HepG2 (cell line): ENCODE measurements around the gene HK2. TPM values are rescaled to one million over a fixed set of nuclear protein-coding genes. Genes with fewer than 3 reads are reported as not detected.

ENCODE experiments used
- AGO1 ChIP-seq: fragments of 200-400 bp; formaldehyde crosslinking; IDR thresholded peaks from 2 replicates; pipeline ENCODE4 v1.6.1; 2017; ENCODE audit warnings: mild to moderate bottlenecking, low read depth, low read length, moderate library complexity; ENCODE audit not compliant: poor library complexity, severe bottlenecking
- EED ChIP-seq: sonication (generic); formaldehyde crosslinking; IDR thresholded peaks from 2 replicates; pipeline ENCODE4 v1.5.0; 2020; ENCODE audit warnings: mild to moderate bottlenecking, missing genetic modification reagents
- FOXM1 ChIP-seq: sonication (generic); formaldehyde crosslinking; IDR thresholded peaks from 2 replicates; pipeline ENCODE4 v1.5.0; 2020; ENCODE audit warnings: missing genetic modification reagents
- HMGXB4 ChIP-seq, 2 experiments: sonication (generic) in 1 of 2; formaldehyde crosslinking in 1 of 2; IDR thresholded peaks; 2 replicates each; pipeline versions ENCODE4 v1.4.0 to v1.6.1; 2018 to 2020; ENCODE audit warnings: missing genetic modification reagents in 2 of 2, borderline replicate concordance in 1 of 2, low read depth in 1 of 2, mild to moderate bottlenecking in 1 of 2, missing biosample characterization in 1 of 2
- JDP2 ChIP-seq: sonication (generic); formaldehyde crosslinking; IDR thresholded peaks from 2 replicates; pipeline ENCODE4 v1.8.1; 2022; ENCODE audit warnings: missing genetic modification reagents, borderline replicate concordance
- KLF16 ChIP-seq, 2 experiments: sonication (generic) in 1 of 2; formaldehyde crosslinking in 1 of 2; IDR thresholded peaks; 2 replicates each; pipeline versions ENCODE4 v1.6.1 to v1.8.0; 2016 to 2023; ENCODE audit warnings: missing genetic modification reagents in 2 of 2, missing compliant biosample characterization in 1 of 2
- PHB2 ChIP-seq: fragments of 450-650 bp; IDR thresholded peaks from 2 replicates; pipeline ENCODE4 v1.6.1; 2018; ENCODE audit not compliant: partially characterized antibody
- RBM39 ChIP-seq: fragments of 200-400 bp; formaldehyde crosslinking; IDR thresholded peaks from one replicate; pipeline ENCODE4 v1.6.1; 2018; ENCODE audit warnings: antibody characterized with exemption, mild to moderate bottlenecking, low read depth, low read length; ENCODE audit not compliant: poor library complexity, severe bottlenecking
- RFX5 ChIP-seq: IDR thresholded peaks from 2 replicates; pipeline ENCODE4 v1.6.1; 2011; ENCODE audit warnings: low read depth, low read length, improper control_type of control experiment
- RFXANK ChIP-seq: IDR thresholded peaks from 2 replicates; pipeline ENCODE4 v1.6.1; 2016
- SALL1 ChIP-seq: sonication (generic); formaldehyde crosslinking; IDR thresholded peaks from 2 replicates; pipeline ENCODE4 v1.8.0; 2022; ENCODE audit warnings: mild to moderate bottlenecking, missing genetic modification reagents
- SIN3B ChIP-seq: fragments of 150-350 bp; IDR thresholded peaks from 2 replicates; pipeline ENCODE4 v1.6.1; 2014; ENCODE audit warnings: low read length
- THAP8 ChIP-seq: sonication (generic); formaldehyde crosslinking; IDR thresholded peaks from 2 replicates; pipeline ENCODE4 v1.5.1; 2020; ENCODE audit warnings: missing genetic modification reagents, mild to moderate bottlenecking, borderline replicate concordance
- ZFYVE20 ChIP-seq: sonication (generic); formaldehyde crosslinking; IDR thresholded peaks from 2 replicates; pipeline ENCODE4 v1.8.0; 2023; ENCODE audit warnings: low read depth, mild to moderate bottlenecking, moderate library complexity, missing genetic modification reagents, borderline replicate concordance
- ZNF333 ChIP-seq: sonication (generic); formaldehyde crosslinking; IDR thresholded peaks from 2 replicates; pipeline ENCODE4 v1.4.0; 2020; ENCODE audit warnings: mild to moderate bottlenecking, missing genetic modification reagents, borderline replicate concordance
- ZNF468 ChIP-seq: sonication (generic); formaldehyde crosslinking; IDR thresholded peaks from 2 replicates; pipeline ENCODE4 v1.8.0; 2022; ENCODE audit warnings: mild to moderate bottlenecking, moderate library complexity, missing genetic modification reagents
- ZNF570 ChIP-seq: sonication (generic); formaldehyde crosslinking; IDR thresholded peaks from 2 replicates; pipeline ENCODE4 v1.4.0; 2020; ENCODE audit warnings: mild to moderate bottlenecking, missing genetic modification reagents, borderline replicate concordance
- ZNF678 ChIP-seq: sonication (generic); formaldehyde crosslinking; IDR thresholded peaks from 2 replicates; pipeline ENCODE4 v1.4.0; 2020; ENCODE audit warnings: mild to moderate bottlenecking, missing genetic modification reagents
- ZNF800 ChIP-seq: sonication (generic); formaldehyde crosslinking; IDR thresholded peaks from 2 replicates; pipeline ENCODE4 v1.4.0; 2020; ENCODE audit warnings: missing genetic modification reagents
- ZSCAN20 ChIP-seq: sonication (generic); formaldehyde crosslinking; IDR thresholded peaks from 2 replicates; pipeline ENCODE4 v1.4.0; 2020; ENCODE audit warnings: missing genetic modification reagents, mild to moderate bottlenecking, borderline replicate concordance
- polyA plus RNA-seq, 8 experiments: library from polyadenylated mRNA; depleted of rRNA in 3 of 8; stranded (reverse) in 7 of 8; unstranded in 1 of 8; fragments of >200 nt; fragmentation: Illumina TruSeq in 4 of 8; extraction: Trizol in 4 of 8; gene quantifications; 2 replicates each; pipeline versions ENCODE4 v1.2.1 to v1.2.3, GENCODE V29; 2011 to 2016; ENCODE audit warnings: low read depth in 4 of 8, missing spikeins in 1 of 8, mixed read lengths in 1 of 8; ENCODE audit not compliant: insufficient read depth in 1 of 8
- total RNA-seq, 5 experiments: library from RNA; depleted of rRNA; stranded (reverse); fragments of >200 nt; fragmentation: Illumina TruSeq; extraction: Trizol; gene quantifications; 2 replicates each; pipeline ENCODE4 v1.2.3, GENCODE V29; 2016; ENCODE audit warnings: low read depth in 1 of 5
- TF ChIP-seq, protein P1 (sequence below): sonication (generic); formaldehyde crosslinking; IDR thresholded peaks from 2 replicates; pipeline ENCODE4 v1.5.1; 2020; ENCODE audit warnings: mild to moderate bottlenecking, missing genetic modification reagents, moderate library complexity

HK2 gene
- total and polyA plus RNA-seq, 2 of the 13 experiments (the other 11 are each of a cell fraction or from before 2014, with no cell fraction given), result 13.2 to 101 TPM

DNA sequence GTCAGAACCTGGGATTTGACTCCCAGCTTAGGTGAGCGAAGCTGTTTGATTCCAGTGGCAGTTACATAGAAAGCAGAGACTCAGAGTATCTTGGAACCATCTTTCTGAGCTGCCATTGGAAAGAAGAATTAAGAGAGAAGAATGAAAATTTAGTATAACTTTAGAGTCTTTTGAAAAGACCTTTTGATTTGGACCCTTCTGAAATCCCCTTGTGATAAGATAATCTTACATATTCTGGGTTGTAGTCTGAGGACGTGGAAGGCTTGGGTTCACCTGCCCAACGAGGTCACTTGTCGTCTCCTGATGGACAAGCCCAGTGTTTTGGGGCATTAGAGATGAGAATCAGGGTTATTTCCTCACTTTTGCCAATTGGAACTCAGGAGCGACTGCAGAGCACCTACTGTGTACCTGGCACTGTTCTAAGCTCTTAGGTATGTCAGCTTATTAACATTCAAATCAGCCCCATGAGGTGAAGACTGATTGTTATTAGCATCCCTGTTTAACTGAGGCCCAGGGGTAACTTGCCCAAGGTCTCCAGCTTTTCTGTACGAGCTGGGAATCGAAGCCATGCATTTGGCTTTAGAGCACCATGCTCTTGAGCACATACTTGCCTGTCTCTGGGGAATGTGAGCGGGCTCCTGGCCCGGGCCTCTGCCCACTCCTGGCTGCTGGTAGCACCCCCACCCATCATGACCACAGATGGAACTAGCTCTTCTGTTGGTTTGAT lies 2.9 kb downstream of the HK2 start (continued):
- TF ChIP-seq RFX5, result no peak
- TF ChIP-seq ZSCAN20, result no peak
- no peak for TF ChIP-seq ZNF468 (CRISPR knock-in tag)
- TF ChIP-seq RFXANK, result no peak
- no peak for TF ChIP-seq ZFYVE20
- no peak for TF ChIP-seq RBM39
- no peak for TF ChIP-seq ZNF570
- TF ChIP-seq ZNF800 (CRISPR knock-in tag), result no peak
- no peak for TF ChIP-seq THAP8
- TF ChIP-seq, protein P1, sequence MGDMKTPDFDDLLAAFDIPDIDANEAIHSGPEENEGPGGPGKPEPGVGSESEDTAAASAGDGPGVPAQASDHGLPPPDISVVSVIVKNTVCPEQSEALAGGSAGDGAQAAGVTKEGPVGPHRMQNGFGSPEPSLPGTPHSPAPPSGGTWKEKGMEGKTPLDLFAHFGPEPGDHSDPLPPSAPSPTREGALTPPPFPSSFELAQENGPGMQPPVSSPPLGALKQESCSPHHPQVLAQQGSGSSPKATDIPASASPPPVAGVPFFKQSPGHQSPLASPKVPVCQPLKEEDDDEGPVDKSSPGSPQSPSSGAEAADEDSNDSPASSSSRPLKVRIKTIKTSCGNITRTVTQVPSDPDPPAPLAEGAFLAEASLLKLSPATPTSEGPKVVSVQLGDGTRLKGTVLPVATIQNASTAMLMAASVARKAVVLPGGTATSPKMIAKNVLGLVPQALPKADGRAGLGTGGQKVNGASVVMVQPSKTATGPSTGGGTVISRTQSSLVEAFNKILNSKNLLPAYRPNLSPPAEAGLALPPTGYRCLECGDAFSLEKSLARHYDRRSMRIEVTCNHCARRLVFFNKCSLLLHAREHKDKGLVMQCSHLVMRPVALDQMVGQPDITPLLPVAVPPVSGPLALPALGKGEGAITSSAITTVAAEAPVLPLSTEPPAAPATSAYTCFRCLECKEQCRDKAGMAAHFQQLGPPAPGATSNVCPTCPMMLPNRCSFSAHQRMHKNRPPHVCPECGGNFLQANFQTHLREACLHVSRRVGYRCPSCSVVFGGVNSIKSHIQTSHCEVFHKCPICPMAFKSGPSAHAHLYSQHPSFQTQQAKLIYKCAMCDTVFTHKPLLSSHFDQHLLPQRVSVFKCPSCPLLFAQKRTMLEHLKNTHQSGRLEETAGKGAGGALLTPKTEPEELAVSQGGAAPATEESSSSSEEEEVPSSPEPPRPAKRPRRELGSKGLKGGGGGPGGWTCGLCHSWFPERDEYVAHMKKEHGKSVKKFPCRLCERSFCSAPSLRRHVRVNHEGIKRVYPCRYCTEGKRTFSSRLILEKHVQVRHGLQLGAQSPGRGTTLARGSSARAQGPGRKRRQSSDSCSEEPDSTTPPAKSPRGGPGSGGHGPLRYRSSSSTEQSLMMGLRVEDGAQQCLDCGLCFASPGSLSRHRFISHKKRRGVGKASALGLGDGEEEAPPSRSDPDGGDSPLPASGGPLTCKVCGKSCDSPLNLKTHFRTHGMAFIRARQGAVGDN, result peak; percentile 52
- TF ChIP-seq ZNF333 (CRISPR knock-in tag), result no peak
- TF ChIP-seq FOXM1, result no peak
- TF ChIP-seq ZNF678 (CRISPR knock-in tag), result no peak
- TF ChIP-seq AGO1, result peak; percentile 86
- no peak for TF ChIP-seq KLF16 (CRISPR knock-in tag; IDR thresholded peaks at IDR 0.05)
- no peak for TF ChIP-seq HMGXB4 (CRISPR knock-in tag; IDR thresholded peaks at IDR 0.05; ENCODE audit: borderline replicate concordance in 1 of 2, low read depth in 1 of 2)
- TF ChIP-seq SIN3B, result no peak
- TF ChIP-seq EED (CRISPR knock-in tag), result no peak
- TF ChIP-seq SALL1 (CRISPR knock-in tag), result no peak
- TF ChIP-seq PHB2, result no peak
- TF ChIP-seq JDP2 (CRISPR knock-in tag), result no peak
